WERI-Rb-1 (cell line): Measurements from ENCODE around the gene POU6F2.

Experiments used
- DNase-seq: peaks from one replicate; pipeline ENCODE4 v3.0.0-alpha.2; 2020
- H3K27ac ChIP-seq: fragments of 250-450 bp; sonication (Bioruptor Pico); 2 replicates; pipeline ENCODE4 v1.5.1; 2020; ENCODE audit warnings: mild to moderate bottlenecking, moderate library complexity
- H3K27me3 ChIP-seq: fragments of 250-450 bp; sonication (Bioruptor Pico); 2 replicates; pipeline ENCODE4 v1.5.1; 2021; ENCODE audit warnings: mild to moderate bottlenecking, low read depth, moderate library complexity; ENCODE audit not compliant: insufficient read depth, severe bottlenecking
- H3K36me3 ChIP-seq: fragments of 250-450 bp; sonication (Bioruptor Pico); 2 replicates; pipeline ENCODE4 v1.5.1; 2020; ENCODE audit warnings: mild to moderate bottlenecking, moderate library complexity
- H3K4me3 ChIP-seq: 2 replicates; pipeline ENCODE4 v1.5.1; 2011; ENCODE audit warnings: low read depth, mild to moderate bottlenecking, control low read depth, low read length
- H3K9me3 ChIP-seq: fragments of 250-450 bp; sonication (Bioruptor Pico); 2 replicates; pipeline ENCODE4 v1.5.1; 2021; ENCODE audit warnings: mild to moderate bottlenecking, moderate library complexity; ENCODE audit not compliant: severe bottlenecking
- TF ChIP-seq, protein P1 (sequence below): IDR thresholded peaks from 2 replicates; pipeline ENCODE4 v1.5.1; 2011; ENCODE audit warnings: low read depth, mild to moderate bottlenecking, control low read depth, inconsistent platforms, low read length

The POU6F2 gene, protein sequence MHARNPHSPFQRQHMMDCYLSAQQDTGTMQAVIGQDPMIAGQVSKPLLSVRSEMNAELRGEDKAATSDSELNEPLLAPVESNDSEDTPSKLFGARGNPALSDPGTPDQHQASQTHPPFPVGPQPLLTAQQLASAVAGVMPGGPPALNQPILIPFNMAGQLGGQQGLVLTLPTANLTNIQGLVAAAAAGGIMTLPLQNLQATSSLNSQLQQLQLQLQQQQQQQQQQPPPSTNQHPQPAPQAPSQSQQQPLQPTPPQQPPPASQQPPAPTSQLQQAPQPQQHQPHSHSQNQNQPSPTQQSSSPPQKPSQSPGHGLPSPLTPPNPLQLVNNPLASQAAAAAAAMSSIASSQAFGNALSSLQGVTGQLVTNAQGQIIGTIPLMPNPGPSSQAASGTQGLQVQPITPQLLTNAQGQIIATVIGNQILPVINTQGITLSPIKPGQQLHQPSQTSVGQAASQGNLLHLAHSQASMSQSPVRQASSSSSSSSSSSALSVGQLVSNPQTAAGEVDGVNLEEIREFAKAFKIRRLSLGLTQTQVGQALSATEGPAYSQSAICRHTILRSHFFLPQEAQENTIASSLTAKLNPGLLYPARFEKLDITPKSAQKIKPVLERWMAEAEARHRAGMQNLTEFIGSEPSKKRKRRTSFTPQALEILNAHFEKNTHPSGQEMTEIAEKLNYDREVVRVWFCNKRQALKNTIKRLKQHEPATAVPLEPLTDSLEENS

DNA sequence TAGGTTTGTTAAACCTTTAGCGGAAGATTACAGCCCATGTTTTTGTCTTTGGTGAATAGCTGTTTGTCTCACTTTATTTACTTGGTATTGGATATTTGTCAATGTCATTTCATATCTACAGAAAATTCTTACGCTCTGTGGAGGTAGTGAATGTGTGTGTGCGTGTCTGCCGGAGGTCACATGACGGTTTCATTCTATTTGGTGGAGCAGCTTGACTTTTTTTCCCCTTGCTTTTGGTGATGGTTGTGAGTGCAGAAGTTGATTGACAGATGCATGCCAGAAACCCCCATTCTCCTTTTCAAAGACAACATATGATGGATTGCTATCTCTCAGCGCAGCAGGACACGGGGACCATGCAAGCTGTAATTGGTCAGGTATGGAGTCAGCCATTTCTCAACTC is at the start of gene POU6F2:
POU6F2 (plus strand) TSS at position 225 of the 400 bp plus-strand sequence; CDS start at position 270, 45 bp downstream.
- H3K9me3 ChIP-seq = no peaks in the 10 kb centered on the region
- no peaks in the 10 kb centered on the region for H3K27me3 ChIP-seq
- TF ChIP-seq, protein P1, sequence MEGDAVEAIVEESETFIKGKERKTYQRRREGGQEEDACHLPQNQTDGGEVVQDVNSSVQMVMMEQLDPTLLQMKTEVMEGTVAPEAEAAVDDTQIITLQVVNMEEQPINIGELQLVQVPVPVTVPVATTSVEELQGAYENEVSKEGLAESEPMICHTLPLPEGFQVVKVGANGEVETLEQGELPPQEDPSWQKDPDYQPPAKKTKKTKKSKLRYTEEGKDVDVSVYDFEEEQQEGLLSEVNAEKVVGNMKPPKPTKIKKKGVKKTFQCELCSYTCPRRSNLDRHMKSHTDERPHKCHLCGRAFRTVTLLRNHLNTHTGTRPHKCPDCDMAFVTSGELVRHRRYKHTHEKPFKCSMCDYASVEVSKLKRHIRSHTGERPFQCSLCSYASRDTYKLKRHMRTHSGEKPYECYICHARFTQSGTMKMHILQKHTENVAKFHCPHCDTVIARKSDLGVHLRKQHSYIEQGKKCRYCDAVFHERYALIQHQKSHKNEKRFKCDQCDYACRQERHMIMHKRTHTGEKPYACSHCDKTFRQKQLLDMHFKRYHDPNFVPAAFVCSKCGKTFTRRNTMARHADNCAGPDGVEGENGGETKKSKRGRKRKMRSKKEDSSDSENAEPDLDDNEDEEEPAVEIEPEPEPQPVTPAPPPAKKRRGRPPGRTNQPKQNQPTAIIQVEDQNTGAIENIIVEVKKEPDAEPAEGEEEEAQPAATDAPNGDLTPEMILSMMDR = no peak
- no peak within 1 kb of the TSS for H3K4me3 ChIP-seq
- H3K36me3 ChIP-seq = no peaks in the 10 kb centered on the region
- no peak for DNase-seq
- H3K27ac ChIP-seq = no peak within 1 kb of the TSS

DNA sequence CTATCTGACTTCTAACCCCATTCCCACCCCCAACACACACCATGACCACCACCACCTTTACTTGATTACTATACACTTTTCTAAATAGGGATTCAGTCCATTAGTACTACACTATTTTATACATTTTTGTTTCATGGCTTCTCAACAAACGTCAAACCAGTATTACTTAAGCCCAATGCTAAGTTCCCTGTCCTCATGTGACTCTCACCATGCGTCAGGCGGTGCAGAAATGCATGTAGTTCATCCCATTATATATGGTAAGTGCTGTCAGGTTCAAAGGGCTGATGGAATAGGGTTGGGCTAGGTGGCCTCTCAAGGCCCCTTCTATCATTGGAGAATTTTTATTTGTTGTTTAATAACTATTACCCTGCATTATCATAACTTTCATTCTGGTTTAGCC is 49.2 kb upstream of the POU6F2 start:
- H3K27ac ChIP-seq = no peak overlapping the region
- no peaks in the 10 kb centered on the region for H3K27me3 ChIP-seq
- H3K36me3 ChIP-seq = no peaks in the 10 kb centered on the region
- H3K4me3 ChIP-seq = no peak overlapping the region
- TF ChIP-seq, protein P1 = no peak
- DNase-seq = no peak
- no peaks in the 10 kb centered on the region for H3K9me3 ChIP-seq

DNA sequence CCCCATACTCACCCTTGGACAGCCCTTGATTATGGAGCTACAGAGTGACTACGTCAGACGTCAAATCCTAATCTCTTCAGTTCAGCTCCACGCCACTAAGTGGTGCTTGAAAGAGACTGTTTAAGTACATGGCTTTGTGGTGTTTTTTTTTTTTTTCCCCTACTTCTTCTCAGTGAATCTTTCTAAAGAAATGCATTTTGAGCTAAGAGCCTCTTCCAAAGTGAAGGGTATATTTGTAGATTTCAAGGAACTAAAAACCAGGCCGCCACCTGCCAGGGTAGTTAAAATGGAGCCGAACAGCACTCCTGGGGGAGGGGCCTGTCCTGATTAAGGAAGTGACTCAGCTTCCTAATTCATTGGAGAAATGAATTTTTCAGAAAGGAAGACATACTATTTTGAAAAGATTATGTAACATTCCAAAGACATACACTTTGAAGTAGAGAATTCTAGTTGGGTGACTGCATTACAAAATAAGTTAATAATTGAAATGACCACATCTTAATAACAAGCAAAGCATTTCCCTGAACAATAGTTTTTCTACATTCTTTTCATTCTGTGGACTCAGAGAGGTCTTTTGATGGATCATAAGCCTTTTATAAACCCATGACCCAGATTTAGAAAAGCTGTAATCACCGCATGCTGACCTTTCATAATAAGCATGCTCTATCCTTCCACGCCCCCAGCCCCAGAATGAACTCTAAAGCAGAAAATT is 48.1 kb upstream of the POU6F2 start:
- no peaks in the 10 kb centered on the region for H3K27me3 ChIP-seq
- no peaks in the 10 kb centered on the region for H3K36me3 ChIP-seq
- no peaks in the 10 kb centered on the region for H3K9me3 ChIP-seq
- no peak overlapping the region for H3K27ac ChIP-seq
- TF ChIP-seq, protein P1 = no peak
- no peak for DNase-seq
- H3K4me3 ChIP-seq = no peak overlapping the region

DNA sequence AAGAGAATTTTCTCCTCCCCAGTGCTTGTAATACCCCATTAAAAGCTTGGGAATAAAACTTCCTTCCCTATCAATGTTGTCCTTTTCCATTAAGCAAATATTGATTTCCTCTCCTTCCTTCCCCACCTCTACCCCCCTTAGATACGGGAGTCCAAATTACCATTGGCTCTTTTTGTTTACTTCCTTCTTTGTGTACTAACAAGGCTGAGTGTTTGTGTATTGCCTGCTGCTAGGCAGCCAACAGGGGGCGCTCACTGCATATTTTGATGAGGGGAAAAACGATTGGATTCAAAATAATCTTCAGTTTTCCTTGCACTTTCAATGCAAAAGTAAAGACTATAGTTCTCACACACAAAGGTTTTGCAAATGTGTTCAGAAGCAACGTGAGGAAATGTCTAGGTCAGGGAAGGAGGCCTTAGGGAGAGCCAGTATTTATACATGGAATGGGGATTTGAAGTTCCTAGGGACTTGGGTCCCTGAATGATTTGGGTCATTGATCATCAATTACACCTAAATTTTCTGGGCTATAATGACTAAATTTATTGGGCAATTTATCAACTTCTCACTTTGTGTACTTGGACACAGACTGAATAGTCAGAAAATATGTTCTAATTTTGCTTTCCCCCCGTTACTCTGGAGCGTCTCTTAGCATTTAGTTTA is 45.1 kb upstream of the POU6F2 start:
- Histone ChIP-seq H3K9me3 (no peaks in the 10 kb centered on the region), H3K27ac (no peak overlapping the region), H3K36me3 (no peaks in the 10 kb centered on the region), H3K4me3 (no peak overlapping the region), H3K27me3 (no peaks in the 10 kb centered on the region)
- peak; percentile 71 for DNase-seq
- TF ChIP-seq, protein P1 = peak; percentile 72

DNA sequence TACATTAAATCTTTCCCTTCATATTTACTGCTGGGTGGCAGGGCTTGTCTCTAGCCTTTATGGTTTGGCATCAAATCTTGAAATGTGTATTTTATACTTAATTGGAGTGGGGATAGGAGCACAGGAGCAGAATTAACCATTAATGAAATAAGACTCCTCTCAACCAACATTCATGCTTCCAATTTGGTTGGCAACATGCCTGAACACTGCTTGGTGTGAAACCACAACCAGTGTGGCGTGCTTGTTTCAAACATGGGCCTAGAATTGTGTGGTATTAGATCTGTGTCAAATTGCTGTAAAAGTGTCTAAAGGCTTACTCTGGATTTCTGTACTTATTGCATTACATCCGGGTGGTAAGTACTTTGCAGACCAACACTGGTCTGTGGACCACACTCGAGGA is 43.7 kb upstream of the POU6F2 start:
- TF ChIP-seq, protein P1 = no peak
- no peak for DNase-seq
- Histone ChIP-seq H3K9me3 (no peaks in the 10 kb centered on the region), H3K4me3 (no peak overlapping the region), H3K27me3 (no peaks in the 10 kb centered on the region), H3K27ac (no peak overlapping the region), H3K36me3 (no peaks in the 10 kb centered on the region)
